Cardiac septum (tissue), 1 donor: Measurements from ENCODE around the gene GLOD5. TPM values are rescaled to one million over a fixed set of nuclear protein-coding genes. Genes with fewer than 3 reads are reported as not detected.
"Not testable (repeated sequence)": the region's sequence is repeated elsewhere in the genome, so short reads cannot be mapped to it uniquely, and the experiment has no call there.

Source experiments
- DNase-seq: peaks from one replicate; pipeline ENCODE4 v3.0.0-alpha.2; 2020; ENCODE audit warnings: low spot score
- intact Hi-C: fragments of 100-400 bp; cut with DNase I; formaldehyde crosslinking; loops from one replicate; pipeline ENCODE4 v1.14.0; 2022
- total RNA-seq: library from RNA; stranded (reverse); fragmentation: NEBNext Ultra II Directional; extraction: Animal tissue kit (Norgen Biotek cat#: 25700); gene quantifications from one replicate; pipeline ENCODE4 v1.2.1, GENCODE V29; 2021
- donor health status: DM: no; HTN: no; CAD: no.

GLOD5 gene
- total RNA-seq, 1 donor from 2014 or later: not detected

DNA sequence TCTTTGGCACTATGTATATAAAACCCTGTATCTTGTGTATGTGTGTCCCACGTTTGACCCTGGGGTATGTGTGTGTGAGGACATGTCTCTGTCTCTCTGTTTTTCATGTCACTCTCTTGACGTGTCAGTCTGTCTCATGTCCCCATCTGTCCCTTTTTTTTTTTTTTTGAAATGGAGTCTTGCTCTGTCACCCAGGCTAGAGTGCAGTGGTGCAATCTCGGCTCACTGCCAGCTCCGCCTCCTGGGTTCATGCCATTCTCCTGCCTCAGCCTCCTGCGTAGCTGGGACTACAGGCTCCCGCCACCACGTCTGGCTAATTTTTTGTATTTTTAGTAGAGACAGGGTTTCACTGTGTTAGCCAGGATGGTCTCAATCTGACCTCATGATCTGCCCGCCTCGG lies 57.8 kb downstream of the GLOD5 start:
- intact Hi-C loops, DNase-seq: not testable (repeated sequence)

DNA sequence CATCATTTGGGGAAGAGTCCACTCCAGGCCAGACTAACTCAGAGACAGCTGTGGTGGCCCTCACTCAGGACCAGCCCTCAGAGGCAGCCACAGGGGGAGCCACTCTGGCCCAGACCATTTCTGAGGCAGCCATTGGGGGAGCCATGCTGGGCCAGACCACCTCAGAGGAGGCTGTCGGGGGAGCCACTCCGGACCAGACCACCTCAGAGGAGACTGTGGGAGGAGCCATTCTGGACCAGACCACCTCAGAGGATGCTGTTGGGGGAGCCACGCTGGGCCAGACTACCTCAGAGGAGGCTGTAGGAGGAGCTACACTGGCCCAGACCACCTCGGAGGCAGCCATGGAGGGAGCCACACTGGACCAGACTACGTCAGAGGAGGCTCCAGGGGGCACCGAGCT lies 61.5 kb downstream of the GLOD5 start:
- DNase-seq: no peak
- intact Hi-C loops: no loop called here

Other genes starting within 250 kb of the GLOD5 start
- gene EBP, start 239.9 kb upstream of the GLOD5 start, total RNA-seq: 38.6 TPM
- gene TBC1D25, start 222.0 kb upstream of the GLOD5 start, total RNA-seq: 16.5 TPM
- gene RBM3, start 187.3 kb upstream of the GLOD5 start, total RNA-seq: 96.9 TPM
- 170 TPM for gene WDR13, start 164.3 kb upstream of the GLOD5 start, total RNA-seq
- gene WAS, start 77.9 kb upstream of the GLOD5 start, total RNA-seq: 2.8 TPM
- gene SUV39H1, start 65.0 kb upstream of the GLOD5 start, total RNA-seq: 2.5 TPM
- not detected for gene GATA1, start 24.8 kb downstream of the GLOD5 start, total RNA-seq
- gene HDAC6, start 40.3 kb downstream of the GLOD5 start, total RNA-seq: 33.7 TPM
- not detected for gene ERAS, start 64.8 kb downstream of the GLOD5 start, total RNA-seq
- 4.1 TPM for gene PCSK1N, start 73.9 kb downstream of the GLOD5 start, total RNA-seq
- 49.8 TPM for gene TIMM17B, start 136.0 kb downstream of the GLOD5 start, total RNA-seq
- gene PQBP1, start 136.2 kb downstream of the GLOD5 start, total RNA-seq: 42.2 TPM
- gene SLC35A2, start 149.9 kb downstream of the GLOD5 start, total RNA-seq: 13.0 TPM
- gene PIM2, start 157.3 kb downstream of the GLOD5 start, total RNA-seq: 2.7 TPM
- 29.1 TPM for gene OTUD5, start 195.9 kb downstream of the GLOD5 start, total RNA-seq
- gene KCND1, start 210.1 kb downstream of the GLOD5 start, total RNA-seq: 0.27 TPM
- gene GRIPAP1, start 240.5 kb downstream of the GLOD5 start, total RNA-seq: 24.9 TPM